NCI-H2227 (cell line): ENCODE measurements around the gene SUSD1.
"Not testable (repeated sequence)": the region's sequence is repeated elsewhere in the genome, so short reads cannot be mapped to it uniquely, and the experiment has no call there.

Experiments
- DNase-seq: peaks from one replicate; lab custom pipeline; 2025; ENCODE audit not compliant: unreplicated experiment; lab: John Stamatoyannopoulos, UW

Gene SUSD1

DNA sequence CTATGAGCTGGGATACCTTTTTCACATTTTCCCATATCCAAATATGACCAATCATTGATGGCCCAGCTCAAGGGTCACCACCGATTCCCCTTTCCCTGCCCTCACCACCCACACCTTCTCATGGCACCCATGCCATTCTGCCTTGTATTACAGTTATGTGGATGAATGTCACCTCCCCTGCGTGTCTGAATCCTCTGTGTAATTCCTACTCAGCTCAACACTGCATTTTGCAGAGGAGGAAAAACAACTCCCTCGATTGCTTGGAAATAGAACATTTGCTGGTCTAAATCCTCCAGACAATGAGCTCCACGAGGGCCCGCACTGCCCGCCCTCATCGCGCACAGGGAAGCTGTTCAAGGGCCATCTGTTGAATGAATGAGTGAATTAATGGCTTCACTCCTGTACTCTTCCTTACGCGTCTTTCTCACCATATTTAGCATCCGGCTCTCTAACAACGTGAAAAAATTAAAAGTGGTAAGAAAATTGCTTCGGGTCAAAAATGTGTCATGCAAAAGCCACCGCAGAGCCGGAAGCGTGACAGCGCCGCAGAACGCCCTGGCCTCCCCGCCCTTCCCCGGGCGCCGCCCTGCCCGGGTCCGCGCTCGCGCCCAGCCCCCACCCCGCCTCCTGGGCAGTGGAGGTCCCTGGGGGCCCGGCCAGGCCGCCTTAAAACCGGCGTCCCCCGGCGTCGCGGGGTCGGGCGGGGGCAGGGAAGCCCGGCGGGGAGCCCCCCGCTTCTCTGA, 704 bp downstream of the SUSD1 start:
- DNase-seq: peak; percentile 63

DNA sequence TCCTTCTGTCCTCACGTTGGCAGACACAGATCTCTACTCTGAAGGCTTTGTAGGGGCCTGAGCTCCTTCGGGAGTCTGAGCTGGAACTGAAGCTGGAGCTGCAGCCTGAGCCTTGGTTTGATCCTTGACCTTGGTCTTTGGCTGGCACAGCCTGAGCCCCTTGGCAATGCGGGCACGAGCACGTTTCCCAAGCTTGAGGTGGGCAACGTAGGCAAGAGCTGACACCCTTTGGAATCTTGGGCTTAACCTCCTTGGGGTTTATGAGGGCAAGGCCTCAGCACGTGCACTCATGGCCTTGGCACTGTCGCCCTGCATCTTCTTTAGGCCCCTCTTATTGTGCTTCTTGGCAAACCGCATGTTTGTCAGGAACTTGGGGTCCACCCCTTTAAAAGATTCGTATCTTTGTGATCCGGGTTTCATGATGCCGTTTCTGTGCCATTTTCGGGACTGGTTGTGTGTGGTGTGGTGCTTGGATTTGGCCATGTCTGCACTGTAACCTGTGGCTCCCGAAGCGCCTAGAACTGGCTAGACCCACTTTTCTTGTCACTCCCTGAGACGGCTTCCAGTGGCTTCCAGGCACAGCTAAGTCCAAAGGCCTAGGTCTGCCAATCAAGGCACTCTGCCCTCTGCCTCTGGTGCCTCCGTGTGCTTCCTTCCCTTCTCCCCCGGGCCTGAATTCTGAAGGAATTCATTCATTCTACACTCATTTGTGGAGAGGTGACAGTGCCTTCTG, 1.4 kb downstream of the SUSD1 start:
- DNase-seq: no peak

DNA sequence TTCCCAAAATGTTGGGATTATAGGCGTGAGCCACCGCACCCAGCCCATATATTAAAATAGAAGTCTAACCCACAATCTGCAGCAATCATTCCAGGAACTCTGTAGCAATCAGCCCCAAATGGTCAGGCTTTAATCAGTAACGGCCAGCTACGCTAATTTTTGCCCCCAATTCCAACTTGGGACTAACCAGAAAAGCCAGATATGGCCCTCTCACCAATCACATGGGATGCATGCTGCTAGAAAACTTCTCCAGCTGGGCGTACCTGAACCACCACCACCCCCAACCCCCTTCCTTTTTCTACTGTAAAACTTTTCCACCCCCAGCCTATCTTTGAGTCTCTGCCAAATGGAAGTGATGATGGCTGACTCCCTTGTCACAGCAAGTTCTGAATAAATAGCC, 4.1 kb downstream of the SUSD1 start:
- no peak for DNase-seq

DNA sequence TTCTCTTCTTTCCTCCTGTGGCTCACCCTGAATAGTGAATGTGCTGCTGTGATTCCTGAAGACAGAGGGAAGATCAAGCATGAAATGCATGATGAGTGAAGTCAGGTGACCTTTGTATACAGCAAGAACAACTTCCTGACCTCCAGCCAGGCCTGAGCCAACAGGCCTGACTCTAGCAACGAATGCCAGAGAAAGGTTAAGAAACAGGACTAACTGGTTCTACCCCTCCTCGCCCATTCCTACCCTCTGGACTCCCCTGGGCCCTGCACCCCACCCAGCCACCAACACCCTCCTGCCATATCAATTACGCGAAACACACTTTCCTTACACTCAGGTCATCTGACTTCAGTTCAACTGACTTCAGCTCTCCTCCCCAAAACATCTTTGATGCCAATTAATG, 4.9 kb downstream of the SUSD1 start:
- no peak for DNase-seq

DNA sequence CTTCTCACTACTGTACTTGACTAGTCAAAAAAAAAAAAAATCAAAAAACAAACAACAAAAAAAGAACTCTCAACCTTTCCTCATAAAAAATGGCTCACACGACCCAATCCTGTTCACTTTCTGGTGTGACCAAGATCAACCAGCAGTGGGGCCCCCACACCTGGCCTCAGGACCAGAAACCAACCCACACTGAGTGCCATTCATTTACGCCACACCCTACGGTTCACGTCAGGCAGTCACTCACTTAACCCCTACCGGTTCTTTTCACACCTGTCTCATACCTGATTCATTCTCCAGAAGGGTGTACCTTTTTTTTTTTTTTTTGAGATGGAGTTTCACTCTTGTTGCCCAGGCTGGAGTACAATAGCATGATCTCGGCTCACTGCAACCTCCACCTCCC, 5.7 kb downstream of the SUSD1 start:
- no peak for DNase-seq

DNA sequence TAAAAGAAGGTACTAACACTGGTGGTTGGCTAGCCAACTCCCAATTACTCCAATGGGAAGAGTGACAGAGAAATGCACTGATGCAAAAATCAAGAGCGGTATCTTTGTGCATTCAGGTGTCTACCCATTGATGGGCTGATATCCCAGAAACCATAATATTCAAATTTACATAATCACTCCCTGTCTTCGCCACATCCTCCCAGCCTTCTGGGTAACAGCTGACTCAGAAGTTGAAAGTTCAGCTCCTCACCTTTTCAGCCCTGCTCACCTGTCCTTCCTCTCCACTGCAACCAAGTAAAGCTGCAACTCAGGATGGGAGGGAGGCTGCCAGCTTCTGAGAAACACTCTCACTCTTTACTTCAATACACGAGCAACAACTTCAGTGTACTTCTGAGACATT, 6.9 kb downstream of the SUSD1 start:
- DNase-seq: no peak

DNA sequence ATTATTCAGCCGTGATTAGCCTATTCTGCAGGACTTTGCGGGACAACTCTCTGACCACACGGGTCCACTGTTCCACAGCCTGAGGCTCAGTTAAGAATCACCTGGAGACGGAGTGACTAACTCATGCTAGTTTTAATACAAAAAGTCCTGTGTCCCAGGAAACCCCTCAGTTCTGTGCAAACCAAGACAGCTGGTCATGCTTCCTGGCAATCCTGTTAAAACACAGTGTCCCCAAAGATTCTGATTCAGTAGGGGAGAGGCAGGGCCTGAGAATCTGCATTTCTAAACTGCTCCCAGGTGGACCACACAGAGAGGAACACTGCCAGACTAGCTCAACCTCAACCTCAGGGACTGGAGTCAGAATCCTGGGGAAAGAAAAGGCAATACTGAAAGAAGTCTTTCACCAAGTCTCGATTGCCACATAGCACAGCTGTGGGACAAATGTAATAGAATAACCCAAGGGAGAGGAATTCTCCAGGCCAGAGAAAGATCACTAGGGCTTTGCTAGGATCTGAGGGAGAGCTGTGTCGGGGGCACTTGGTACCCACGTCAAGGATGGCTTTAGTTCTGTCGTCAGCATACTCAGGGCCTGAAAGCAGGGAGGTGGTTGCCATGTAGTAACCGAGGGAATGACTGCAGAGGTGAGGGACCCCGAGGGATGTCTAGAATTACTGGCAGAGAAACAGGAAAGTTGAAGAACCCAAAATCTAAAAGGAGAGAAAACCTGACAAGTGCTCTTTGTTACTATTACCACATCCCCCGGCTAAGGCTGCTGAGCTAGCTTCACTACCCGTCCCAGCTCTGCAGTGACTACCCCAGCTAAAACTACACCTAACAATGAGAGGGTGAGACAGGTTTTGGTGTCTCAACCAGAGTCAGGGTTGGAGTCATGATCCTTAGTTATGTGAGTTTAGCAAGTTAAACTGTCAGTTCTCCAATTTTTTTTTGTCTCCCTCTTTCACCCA, 8.6 kb downstream of the SUSD1 start:
- DNase-seq: no peak

DNA sequence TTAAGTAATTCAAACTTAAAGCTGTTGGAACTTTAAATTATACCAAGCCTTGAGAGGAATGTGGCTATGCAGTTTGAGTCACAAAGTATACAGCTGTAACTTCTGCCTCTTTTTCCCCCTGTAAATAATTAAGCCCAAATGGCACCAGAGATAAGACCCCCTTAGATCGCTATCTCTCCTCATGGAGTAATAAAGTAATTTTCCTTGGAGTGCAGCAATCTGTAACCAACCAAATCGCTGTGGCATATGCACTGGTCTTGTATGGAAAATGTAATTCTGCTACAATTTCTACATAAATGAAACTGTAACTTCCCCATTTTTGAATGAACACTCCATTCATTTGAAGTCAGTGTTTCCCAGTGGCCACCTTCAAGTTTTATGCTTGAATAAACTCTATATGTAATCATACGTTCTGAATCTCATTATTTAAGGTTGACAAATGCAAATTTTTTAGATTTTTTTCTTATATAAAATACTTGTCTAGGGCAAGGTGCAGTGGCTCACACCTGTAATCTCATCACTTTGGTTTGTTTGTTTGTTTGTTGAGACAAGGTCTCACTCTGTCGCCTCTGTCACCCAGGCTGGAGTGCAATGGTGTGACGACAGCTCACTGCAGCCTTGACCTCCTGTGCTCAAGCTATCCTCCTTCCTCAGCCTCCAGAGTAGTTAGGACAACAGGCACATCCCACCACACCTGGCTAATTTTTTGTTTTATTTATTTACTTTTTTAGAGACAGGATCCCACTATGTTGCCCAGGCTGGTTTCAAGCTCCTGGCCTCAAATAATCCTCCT, 12.3 kb downstream of the SUSD1 start:
- DNase-seq: no peak

DNA sequence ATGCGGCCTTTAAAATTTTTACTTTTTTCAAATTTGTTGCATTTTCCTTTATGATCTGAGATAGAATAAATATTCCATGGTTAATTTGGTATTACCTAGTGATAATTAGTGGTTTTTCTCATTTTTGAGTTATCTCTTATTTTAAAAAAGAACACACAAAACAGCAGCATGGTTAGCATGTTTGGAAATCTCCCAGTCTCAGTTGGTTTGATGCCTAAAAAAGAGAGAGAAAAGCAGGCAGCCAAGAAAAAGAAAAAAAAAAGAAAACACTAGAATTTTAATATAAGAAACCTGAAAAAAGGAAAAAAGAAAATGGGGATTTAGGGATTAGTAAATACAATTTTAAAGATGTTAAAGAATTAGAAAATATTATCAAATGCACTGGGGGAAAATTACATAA, 15.3 kb downstream of the SUSD1 start:
- DNase-seq: no peak

DNA sequence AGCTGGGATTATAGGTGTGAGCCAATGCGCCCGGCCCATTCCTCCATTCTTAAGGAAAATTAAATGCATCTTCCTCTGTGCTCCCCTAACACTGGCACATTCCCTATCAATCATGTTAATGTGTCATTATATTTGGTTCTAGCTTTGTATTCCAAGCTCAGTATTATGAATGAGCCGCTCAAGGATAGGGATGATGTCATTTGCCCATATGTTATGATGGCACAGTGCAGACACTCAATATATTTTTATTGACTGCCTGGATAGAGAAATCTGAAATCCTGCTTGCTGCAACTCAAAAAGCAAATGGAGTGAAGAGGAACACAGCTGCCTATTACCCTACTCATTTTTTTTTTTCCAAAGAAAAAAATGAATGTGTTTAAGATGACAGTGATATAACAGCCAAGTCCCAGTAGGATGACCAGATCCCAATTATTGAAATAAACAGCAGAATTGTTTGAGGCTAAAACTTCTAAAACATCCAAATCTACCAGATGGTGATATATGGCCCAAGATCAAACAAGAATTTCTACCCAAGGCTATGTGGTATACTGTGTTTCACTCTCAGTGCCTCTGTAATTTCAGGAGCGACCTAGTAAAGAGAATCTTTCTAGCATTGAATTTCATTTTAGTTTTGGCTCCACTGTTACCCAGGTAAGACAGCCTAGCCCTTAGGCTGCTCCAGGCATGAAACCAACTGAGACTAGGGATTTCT, 16.3 kb downstream of the SUSD1 start:
- no peak for DNase-seq

DNA sequence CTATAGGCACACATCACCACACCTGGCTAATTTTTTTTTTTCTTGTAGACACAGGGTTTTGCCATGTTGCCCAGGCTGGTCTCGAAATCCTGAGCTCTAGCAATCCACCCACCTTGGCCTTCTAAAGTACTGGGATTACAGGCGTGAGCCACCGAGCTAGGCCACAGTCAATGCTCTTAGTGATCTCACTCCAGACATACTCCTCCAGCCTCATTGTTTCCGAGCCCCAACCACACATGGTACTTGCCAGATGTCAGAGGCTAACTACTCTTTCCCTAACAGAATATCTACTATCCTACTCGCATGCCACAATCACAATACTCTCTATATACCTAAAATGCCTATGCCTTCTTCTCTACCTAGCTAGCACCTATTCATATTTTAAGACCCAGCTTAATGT, 17.1 kb downstream of the SUSD1 start:
- no peak for DNase-seq

DNA sequence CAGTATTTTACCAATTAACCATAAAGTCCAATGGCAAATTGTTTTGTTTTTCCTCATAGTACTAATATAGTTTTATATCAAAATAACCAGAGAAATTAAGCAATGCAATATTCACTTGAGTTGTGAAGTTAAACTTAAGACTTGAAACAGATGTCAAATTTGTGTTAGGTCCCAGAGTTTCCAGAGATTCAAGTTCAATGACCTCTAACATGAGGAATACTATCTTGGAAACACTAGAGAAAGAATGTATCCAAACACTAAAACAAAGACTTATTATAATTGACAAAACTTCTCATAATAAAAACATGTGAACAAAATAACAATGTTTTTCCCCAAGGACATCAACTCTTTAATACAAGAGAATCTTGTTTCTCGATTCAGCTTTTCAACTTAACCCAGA, 18.0 kb downstream of the SUSD1 start:
- DNase-seq: no peak

DNA sequence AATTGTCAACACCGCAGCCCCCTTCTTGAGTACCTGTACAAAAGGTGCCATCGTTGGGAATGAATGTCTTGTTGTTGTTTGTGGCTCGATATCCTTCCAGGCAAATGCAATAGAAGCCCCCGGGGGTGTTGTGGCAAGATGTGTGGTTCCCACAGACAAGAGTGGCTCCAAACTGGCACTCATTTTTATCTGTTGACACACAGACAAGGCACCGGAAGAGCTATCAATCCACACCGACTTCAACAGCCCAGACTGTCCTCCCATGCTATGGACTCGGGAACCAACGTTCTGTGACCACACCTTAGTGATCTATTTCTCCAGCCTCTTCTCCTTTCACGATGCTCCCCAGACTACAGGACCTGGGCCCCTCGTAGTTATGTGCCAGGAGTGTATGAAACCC, 25.9 kb downstream of the SUSD1 start:
- no peak for DNase-seq

DNA sequence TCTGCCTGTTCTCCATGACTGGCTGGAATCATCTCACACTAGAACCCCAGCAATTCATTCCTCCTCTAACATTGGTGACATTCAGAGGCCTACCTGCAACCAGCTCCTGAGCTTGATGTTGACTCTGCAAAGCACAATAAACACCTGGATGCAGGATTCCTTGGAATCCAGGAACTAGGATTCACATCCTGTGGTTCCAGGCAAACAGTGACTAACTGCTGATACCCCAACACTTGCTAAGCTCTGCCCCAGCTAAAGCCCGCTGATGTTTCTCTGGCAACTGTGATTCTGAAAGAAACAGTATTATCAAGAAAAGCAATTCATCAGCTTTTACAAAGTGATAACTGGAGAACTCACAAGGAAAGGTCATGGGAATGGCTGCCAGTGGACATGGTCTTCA, 29.2 kb downstream of the SUSD1 start:
- DNase-seq: no peak

DNA sequence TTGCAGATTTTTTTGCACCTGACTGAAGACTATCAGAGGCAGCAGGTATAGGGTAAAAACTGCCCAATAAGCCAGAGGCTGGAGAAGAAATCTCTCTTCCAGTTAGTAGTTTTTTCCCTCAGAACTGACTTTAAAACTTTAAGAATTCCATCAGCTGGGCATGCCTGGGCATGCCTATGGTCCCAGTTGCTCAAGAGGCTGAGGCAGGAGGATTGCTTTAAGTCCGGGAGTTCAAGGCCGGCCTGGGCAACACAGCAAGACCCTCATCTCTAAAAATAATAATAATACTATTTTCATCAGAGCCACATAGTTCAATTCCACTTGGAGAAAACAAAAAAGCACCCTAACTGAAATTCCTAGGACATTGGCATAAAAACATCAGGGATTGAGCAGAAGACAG, 30.3 kb downstream of the SUSD1 start:
- no peak for DNase-seq

DNA sequence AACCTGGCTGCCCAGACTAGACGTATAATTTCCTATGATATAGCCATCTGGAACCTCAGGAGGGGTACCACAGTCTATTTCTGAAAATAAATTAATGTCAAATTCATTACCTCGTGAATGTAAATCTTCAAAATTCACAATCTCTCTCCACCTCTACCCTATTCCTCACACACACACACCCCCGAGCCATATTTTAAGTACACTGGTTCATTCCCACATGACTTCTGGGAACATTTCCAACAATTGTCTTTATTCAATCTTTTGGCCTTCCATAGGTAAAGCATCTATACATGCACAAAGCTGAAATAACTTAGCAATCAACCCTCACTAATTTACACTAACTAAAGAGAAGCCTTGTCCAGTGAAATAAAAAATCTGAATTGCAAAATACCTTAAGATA, 32.7 kb downstream of the SUSD1 start:
- no peak for DNase-seq

DNA sequence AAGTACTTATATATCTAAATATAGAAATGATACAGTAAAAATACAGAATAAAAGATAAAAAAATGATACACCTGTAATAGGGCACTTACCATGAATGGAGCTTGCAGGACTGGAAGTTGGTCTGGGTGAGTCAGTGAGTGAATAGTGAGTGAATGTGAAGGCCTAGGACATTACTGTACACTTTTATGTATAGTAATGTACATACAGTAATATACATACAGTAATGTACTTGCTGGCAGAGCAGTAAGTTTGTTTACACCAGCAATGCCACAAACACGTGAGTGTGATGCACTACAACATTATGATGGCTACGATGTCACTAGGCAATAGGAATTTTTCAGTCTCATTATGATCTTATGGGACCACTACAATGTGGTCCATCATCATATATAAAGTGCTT, 34.2 kb downstream of the SUSD1 start:
- no peak for DNase-seq

DNA sequence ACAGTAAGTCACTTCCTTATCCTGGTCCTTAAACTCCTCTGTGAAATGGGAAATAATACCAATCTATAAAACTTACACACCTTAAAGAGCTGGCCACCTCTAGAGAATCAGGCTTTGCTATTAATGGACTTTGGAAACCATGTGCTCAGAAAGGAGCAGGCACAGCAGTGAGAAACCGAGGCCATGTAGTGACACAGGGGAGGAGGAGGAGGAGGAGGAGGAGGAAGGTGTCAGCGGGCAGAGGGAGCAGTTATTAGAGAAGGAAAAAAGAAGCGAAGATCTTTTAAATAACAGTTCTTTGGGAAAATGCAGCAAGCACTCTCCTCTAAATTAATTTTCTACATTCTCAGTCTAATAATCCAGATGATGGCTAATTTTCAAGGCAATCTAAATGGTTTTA, 38.0 kb downstream of the SUSD1 start:
- DNase-seq: no peak

DNA sequence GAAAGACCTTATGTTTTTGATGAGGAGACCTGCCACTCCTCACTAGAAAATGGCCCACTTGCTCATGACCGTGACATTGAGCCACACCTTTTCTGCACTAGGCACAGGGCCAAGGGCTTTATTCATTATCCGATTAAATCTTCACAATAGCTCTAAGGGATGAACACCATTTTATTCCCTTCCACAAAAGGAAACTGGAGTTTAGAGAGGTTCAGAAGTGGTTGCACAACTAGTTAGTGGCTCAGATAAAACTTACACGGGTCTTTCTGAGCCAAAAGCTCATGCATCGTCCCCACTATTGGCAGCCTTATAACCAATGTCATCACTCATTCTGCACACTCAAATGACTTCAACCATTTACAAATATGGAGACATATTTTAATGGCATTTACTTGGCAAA, 39.4 kb downstream of the SUSD1 start:
- DNase-seq: no peak

DNA sequence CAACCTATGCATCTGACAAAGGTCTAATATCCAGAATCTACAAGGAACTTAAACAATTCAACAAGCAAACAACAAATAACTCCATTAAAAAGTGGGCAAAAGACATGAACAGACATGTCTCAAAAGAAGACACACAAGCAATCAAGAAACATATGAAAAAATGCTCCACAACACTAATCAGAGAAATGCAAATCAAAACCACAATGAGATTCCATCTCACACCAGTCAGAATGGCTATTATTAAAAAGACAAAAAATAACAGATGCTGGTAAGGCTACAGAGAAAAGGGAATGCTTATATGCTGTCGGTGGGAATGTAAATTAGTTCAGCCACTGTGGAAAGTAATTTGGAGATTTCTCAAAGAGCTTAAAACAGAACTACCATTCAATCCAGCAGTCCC, 41.3 kb downstream of the SUSD1 start:
- not testable (repeated sequence) for DNase-seq
